ENCODE results near the gene MTG1. TPM values are rescaled to one million over a fixed set of nuclear protein-coding genes. Genes with fewer than 3 reads are reported as not detected.

Gene MTG1
- total and polyA plus RNA-seq, 2 experiments from 2014 or later = 45.7 to 68.6 TPM

GRCh38 chr10:133351408-133352318, 42.3 kb upstream of the MTG1 start:
- H3K9me3 Mint-ChIP-seq = no peaks in the 10 kb centered on the region
- ATAC-seq (peak; percentile 48), DNase-seq (ENCODE audit: low spot score) (peak; percentile 73)
- peaks cover 20% of the 10 kb centered on the region for H3K27me3 Mint-ChIP-seq (ENCODE audit: insufficient read depth, low read depth, poor library complexity)
- no peak overlapping the region for H3K4me2 ChIP-seq
- no peak overlapping the region for H3K4me3 ChIP-seq
- H3K27ac Mint-ChIP-seq = no peak overlapping the region
- no peaks in the 10 kb centered on the region; the same call in 1 of the 3 replicates for H3K4me1 Mint-ChIP-seq
- H3K79me2 ChIP-seq (replicated peaks; ENCODE audit: insufficient read depth) = 0 out of 2 replicates have a peak, but pooled peaks cover 4% of the 10 kb centered on the region
- no peaks in the 10 kb centered on the region for H3K27me3 ChIP-seq (ENCODE audit: insufficient read depth)
- H4K20me1 ChIP-seq (replicated peaks; ENCODE audit: insufficient read depth) = no peaks in the 10 kb centered on the region; the same call in 1 of the 2 replicates
- no peak overlapping the region for H3K27ac ChIP-seq (ENCODE audit: low read depth)
- no peak overlapping the region for H3K4me3 Mint-ChIP-seq
- H3K4me1 ChIP-seq (ENCODE audit: insufficient read depth) = no peaks in the 10 kb centered on the region; the same call in 1 of the 2 replicates
- TF ChIP-seq POLR2AphosphoS5 (IDR thresholded peaks at IDR 0.05; ENCODE audit: low read depth) (0 out of 2 replicates have a peak, but pooled peaks have one; percentile 4), CTCF (conservative IDR thresholded peaks at IDR 0.05; ENCODE audit: low read depth in 2 of 2) (peak; percentile 19 to 66), STAT1 (IDR thresholded peaks at IDR 0.05; ENCODE audit: unreplicated experiment) (no peak), NANOG (IDR thresholded peaks at IDR 0.05; ENCODE audit: borderline replicate concordance) (no peak), ZNF331 (CRISPR knock-in tag; IDR thresholded peaks at IDR 0.05; ENCODE audit: low read depth) (no peak), ETS1 (IDR thresholded peaks at IDR 0.05) (no peak), ZNF114 (CRISPR knock-in tag; IDR thresholded peaks at IDR 0.05) (no peak), EZH2phosphoT487 (IDR thresholded peaks at IDR 0.05; ENCODE audit: unreplicated experiment) (no peak), CREB1 (CRISPR knock-in tag; IDR thresholded peaks at IDR 0.05; ENCODE audit: low read depth) (no peak), REST (IDR thresholded peaks at IDR 0.05; ENCODE audit: unreplicated experiment) (peak; percentile 28)
- H3F3A ChIP-seq (replicated peaks; ENCODE audit: low read depth) = 0 out of 2 replicates have a peak, but pooled peaks cover 3% of the 10 kb centered on the region
- H2AFZ ChIP-seq = no peak overlapping the region
- H3K36me3 Mint-ChIP-seq (ENCODE audit: low read depth) = no peaks in the 10 kb centered on the region
- H3K9me2 ChIP-seq (ENCODE audit: insufficient read depth) = no peaks in the 10 kb centered on the region
- no peaks in the 10 kb centered on the region for H3K36me3 ChIP-seq (ENCODE audit: insufficient read depth)
